ENCODE data around the gene GMPR2.

The GMPR2 gene

DNA sequence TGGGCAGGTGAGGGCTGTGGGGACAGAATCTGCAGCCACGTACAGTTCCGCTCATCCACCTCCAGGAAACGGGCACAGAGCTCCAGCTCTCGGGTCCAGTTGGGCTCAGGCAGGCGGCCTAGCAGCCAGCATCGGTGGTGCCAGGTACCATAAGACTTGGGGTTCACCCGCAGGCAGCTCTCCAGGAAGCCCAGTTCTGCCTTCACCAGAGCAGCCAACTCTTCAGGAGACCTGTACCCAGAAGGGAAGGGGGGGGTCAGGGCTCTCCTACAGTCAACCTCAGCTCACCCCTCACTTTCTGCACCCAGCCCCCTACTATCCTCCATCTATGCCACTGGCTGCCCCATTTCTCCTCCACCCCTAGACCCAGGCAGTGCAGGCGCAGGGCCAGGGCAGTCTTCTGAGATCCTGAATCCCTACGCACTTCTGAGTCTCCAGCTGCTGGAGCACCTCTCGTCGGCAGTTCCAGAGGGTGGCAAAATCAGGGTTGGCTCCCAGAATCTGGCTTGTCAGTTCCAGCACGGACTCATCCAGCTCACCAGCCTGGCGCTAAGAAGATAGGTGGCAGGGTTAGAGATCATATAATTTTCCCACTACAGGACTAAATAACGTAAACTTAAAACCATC is 37.3 kb downstream of the GMPR2 start:
- Histone ChIP-seq H3K27ac (no peak overlapping the region), H3K36me3 (replicated peaks) (peaks cover 12% of the 10 kb centered on the region), H3K27me3 (replicated peaks) (no peaks in the 10 kb centered on the region), H3K4me3 (ENCODE audit: low read depth, low read length) (no peak overlapping the region)
- in situ Hi-C loops (cut with HindIII; ENCODE audit: low pct_ligation_motif_present, low sequenced_read_pairs), result no loop called here
- TF ChIP-seq, protein P1, sequence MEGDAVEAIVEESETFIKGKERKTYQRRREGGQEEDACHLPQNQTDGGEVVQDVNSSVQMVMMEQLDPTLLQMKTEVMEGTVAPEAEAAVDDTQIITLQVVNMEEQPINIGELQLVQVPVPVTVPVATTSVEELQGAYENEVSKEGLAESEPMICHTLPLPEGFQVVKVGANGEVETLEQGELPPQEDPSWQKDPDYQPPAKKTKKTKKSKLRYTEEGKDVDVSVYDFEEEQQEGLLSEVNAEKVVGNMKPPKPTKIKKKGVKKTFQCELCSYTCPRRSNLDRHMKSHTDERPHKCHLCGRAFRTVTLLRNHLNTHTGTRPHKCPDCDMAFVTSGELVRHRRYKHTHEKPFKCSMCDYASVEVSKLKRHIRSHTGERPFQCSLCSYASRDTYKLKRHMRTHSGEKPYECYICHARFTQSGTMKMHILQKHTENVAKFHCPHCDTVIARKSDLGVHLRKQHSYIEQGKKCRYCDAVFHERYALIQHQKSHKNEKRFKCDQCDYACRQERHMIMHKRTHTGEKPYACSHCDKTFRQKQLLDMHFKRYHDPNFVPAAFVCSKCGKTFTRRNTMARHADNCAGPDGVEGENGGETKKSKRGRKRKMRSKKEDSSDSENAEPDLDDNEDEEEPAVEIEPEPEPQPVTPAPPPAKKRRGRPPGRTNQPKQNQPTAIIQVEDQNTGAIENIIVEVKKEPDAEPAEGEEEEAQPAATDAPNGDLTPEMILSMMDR (IDR thresholded peaks at IDR 0.05; ENCODE audit: low read depth, low read length, missing control alignments), result no peak
- DNase-seq, result no peak

DNA sequence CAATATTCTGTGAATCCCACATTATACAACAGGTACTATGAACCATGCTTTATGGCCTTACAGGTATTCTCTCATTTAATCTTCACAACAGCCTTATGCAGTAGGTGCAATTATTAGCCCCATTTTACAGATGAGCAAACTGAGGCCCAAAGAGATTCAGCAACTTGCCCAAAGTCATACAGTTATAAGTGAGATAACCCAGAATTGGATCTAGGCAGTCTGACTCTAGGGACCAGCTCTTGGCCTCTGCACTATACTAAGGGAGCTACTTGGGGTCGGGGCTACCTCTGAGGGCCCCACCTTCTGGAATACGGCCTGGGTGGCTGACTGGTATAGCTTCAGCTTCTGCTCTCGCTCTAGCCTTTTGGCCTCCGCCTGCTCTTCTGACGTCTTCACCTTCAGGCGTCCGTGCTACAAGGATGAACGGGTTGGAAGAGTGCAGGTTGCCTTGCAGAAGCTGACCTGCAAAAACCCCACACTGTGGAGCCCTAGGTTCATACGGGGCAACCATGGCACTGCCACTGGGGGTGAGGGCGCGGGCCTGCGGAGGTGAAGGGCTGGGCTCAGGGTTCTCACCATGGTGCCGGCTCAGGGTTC is 37.9 kb downstream of the GMPR2 start:
- in situ Hi-C loops (cut with HindIII; ENCODE audit: low pct_ligation_motif_present, low sequenced_read_pairs), result no loop called here
- TF ChIP-seq, protein P1 (IDR thresholded peaks at IDR 0.05; ENCODE audit: low read depth, low read length, missing control alignments), result no peak
- DNase-seq, result no peak
- Histone ChIP-seq H3K27me3 (replicated peaks) (no peaks in the 10 kb centered on the region), H3K36me3 (replicated peaks) (peaks cover 10% of the 10 kb centered on the region), H3K4me3 (ENCODE audit: low read depth, low read length) (peak overlapping the region; percentile 93), H3K27ac (peak overlapping the region; percentile 95)

- Histone ChIP-seq H3K27ac (peak within 1 kb of the TSS; percentile 95), H3K36me3 (replicated peaks) (peaks cover 8% of the 10 kb centered on the region), H3K4me3 (ENCODE audit: low read depth, low read length) (peak within 1 kb of the TSS; percentile 93), H3K27me3 (replicated peaks) (no peaks in the 10 kb centered on the region)
- TF ChIP-seq, protein P1 (IDR thresholded peaks at IDR 0.05; ENCODE audit: low read depth, low read length, missing control alignments), result peak; percentile 73
- in situ Hi-C loops (cut with HindIII; ENCODE audit: low pct_ligation_motif_present, low sequenced_read_pairs), result no loop called here
- DNase-seq, result peak; percentile 63
These were observed 38.6 kb downstream of the GMPR2 start, which contains the start of gene RABGGTA for GRCh38 chr14:24271134-24271833. RABGGTA (minus strand) TSS chr14:24271597; CDS start chr14:24271115, 482 bp downstream.

DNA sequence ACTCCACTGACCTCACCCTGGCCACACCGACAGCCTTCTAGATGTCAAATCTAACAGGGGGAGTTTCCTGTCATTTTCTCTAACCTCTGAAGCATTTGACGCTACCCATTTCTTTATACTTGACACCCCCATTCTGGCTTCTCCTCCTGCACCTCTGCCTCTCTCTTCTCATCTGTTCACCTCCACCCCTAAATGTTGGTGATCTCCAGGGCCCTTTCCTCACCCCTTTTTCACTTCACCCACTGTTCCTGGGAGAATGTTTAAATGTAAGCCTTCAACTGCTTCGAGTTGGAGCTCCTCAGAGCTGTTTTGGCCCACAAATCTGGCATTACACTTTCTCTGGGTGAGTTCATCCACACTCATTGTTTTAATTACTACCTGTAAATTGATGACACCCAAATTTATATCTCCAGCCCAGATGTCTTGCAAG is 39.1 kb downstream of the GMPR2 start:
- Histone ChIP-seq H3K27ac (no peak overlapping the region), H3K4me3 (ENCODE audit: low read depth, low read length) (peak overlapping the region; percentile 93), H3K36me3 (replicated peaks) (peaks cover 8% of the 10 kb centered on the region), H3K27me3 (replicated peaks) (no peaks in the 10 kb centered on the region)
- in situ Hi-C loops (cut with HindIII; ENCODE audit: low pct_ligation_motif_present, low sequenced_read_pairs), result no loop called here
- DNase-seq, result no peak
- TF ChIP-seq, protein P1 (IDR thresholded peaks at IDR 0.05; ENCODE audit: low read depth, low read length, missing control alignments), result no peak

GRCh38 chr14:24272467-24272866 is 39.7 kb downstream of the GMPR2 start:
- no peak overlapping the region for H3K27ac ChIP-seq
- H3K4me3 ChIP-seq (ENCODE audit: low read depth, low read length), result no peak overlapping the region
- H3K36me3 ChIP-seq (replicated peaks), result peaks cover 4% of the 10 kb centered on the region
- in situ Hi-C loops (cut with HindIII; ENCODE audit: low pct_ligation_motif_present, low sequenced_read_pairs), result no loop called here
- TF ChIP-seq, protein P1 (IDR thresholded peaks at IDR 0.05; ENCODE audit: low read depth, low read length, missing control alignments), result no peak
- DNase-seq, result no peak
- H3K27me3 ChIP-seq (replicated peaks), result no peaks in the 10 kb centered on the region
